GM19324 (cell line): ENCODE measurements around the gene FANCC.
"Not testable (repeated sequence)": the region's sequence is repeated elsewhere in the genome, so short reads cannot be mapped to it uniquely, and the experiment has no call there.

Experiments used
- ATAC-seq: cut with Tn5 transposase; IDR thresholded peaks from one replicate; pipeline ENCODE4 v1.9.1; 2021; ENCODE audit warnings: mild to moderate bottlenecking, moderate library complexity; ENCODE audit not compliant: unreplicated experiment, low FRiP score

The FANCC gene

GRCh38 chr9:95246547-95246946, 71.0 kb downstream of the FANCC start:
- ATAC-seq = no peak

GRCh38 chr9:95242613-95243012, 74.9 kb downstream of the FANCC start:
- no peak for ATAC-seq

GRCh38 chr9:95239071-95239470, 78.4 kb downstream of the FANCC start:
- ATAC-seq = no peak

GRCh38 chr9:95237336-95237735, 80.2 kb downstream of the FANCC start:
- no peak for ATAC-seq

- ATAC-seq = no peak
Measured at GRCh38 chr9:95230046-95230445, 87.5 kb downstream of the FANCC start.

GRCh38 chr9:95229230-95229915, 88.1 kb downstream of the FANCC start:
- no peak for ATAC-seq

GRCh38 chr9:95226921-95227320, 90.6 kb downstream of the FANCC start:
- no peak for ATAC-seq

GRCh38 chr9:95225726-95226106, 91.8 kb downstream of the FANCC start:
- no peak for ATAC-seq

- ATAC-seq = no peak
Measured at GRCh38 chr9:95225076-95225725, 92.3 kb downstream of the FANCC start.

GRCh38 chr9:95224376-95225019, 93.0 kb downstream of the FANCC start:
- ATAC-seq = no peak

- ATAC-seq = not testable (repeated sequence)
Measured at GRCh38 chr9:95220352-95220751, 97.2 kb downstream of the FANCC start.

- no peak for ATAC-seq
Measured at GRCh38 chr9:95218773-95219172, 98.7 kb downstream of the FANCC start.

GRCh38 chr9:95217936-95218335, 99.6 kb downstream of the FANCC start:
- no peak for ATAC-seq

- no peak for ATAC-seq
Measured at GRCh38 chr9:95215336-95215898, 102.1 kb downstream of the FANCC start.

GRCh38 chr9:95213117-95213516, 104.4 kb downstream of the FANCC start:
- no peak for ATAC-seq

GRCh38 chr9:95211028-95211427, 106.5 kb downstream of the FANCC start:
- ATAC-seq = no peak

GRCh38 chr9:95207403-95207802, 110.1 kb downstream of the FANCC start:
- ATAC-seq = no peak

- no peak for ATAC-seq
Measured at GRCh38 chr9:95206143-95206542, 111.4 kb downstream of the FANCC start.

- ATAC-seq = no peak
Measured at GRCh38 chr9:95204710-95205109, 112.8 kb downstream of the FANCC start.

GRCh38 chr9:95204310-95204709, 113.2 kb downstream of the FANCC start:
- no peak for ATAC-seq

GRCh38 chr9:95203019-95203418, 114.5 kb downstream of the FANCC start:
- ATAC-seq = not testable (repeated sequence)
